Measurements from ENCODE around the gene MYO3B. TPM values are rescaled to one million over a fixed set of nuclear protein-coding genes. Genes with fewer than 3 reads are reported as not detected.

Gene MYO3B
- total RNA-seq, 1 donor from 2014 or later, result 27.3 TPM

DNA sequence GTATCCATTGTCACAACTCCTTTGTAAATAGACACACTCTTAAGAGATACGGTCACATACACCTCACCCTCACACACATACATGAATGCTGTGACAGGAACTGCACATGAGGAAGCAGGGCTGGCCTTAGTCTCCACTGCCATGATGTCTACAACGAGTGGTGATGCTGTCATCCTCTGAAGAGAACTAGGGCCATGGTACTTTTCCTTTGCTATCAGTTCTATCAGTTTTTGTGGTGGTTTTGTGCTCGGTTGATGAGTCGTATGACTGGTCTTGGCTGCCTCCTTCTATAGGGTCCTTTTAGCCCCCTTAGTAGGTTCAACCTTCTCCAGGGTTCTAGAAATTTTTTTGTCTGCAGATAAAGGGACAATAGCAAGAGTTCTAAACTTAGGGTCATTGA lies 66.0 kb downstream of the MYO3B start:
- no peaks in the 10 kb centered on the region for H3F3A ChIP-seq (ENCODE audit: low read depth)
- no peak overlapping the region for H2AFZ ChIP-seq (replicated peaks)
- no peak for DNase-seq (ENCODE audit: low spot score)
- no peaks in the 10 kb centered on the region for H3K36me3 ChIP-seq
- no peaks in the 10 kb centered on the region for H3K9me3 ChIP-seq (ENCODE audit: low read depth)
- no peak overlapping the region for H3K4me3 ChIP-seq
- TF ChIP-seq EZH2phosphoT487 (IDR thresholded peaks at IDR 0.05), result no peak
- no peaks in the 10 kb centered on the region for H4K20me1 ChIP-seq (ENCODE audit: low read depth)
- no peak overlapping the region for H3K9ac ChIP-seq
- Mint-ChIP-seq H3K4me1 (peaks cover 13% of the 10 kb centered on the region), H3K36me3 (no peaks in the 10 kb centered on the region), H3K27me3 (ENCODE audit: insufficient read depth, low read depth) (peaks cover 4% of the 10 kb centered on the region), H3K9me3 (no peaks in the 10 kb centered on the region), H3K4me3 (no peak overlapping the region), H3K27ac (no peak overlapping the region)
- no peaks in the 10 kb centered on the region for H3K27me3 ChIP-seq
- no peak overlapping the region for H3K27ac ChIP-seq
- peaks cover 8% of the 10 kb centered on the region for H3K4me1 ChIP-seq
- no peak overlapping the region for H3K4me2 ChIP-seq
- no peaks in the 10 kb centered on the region for H3K79me2 ChIP-seq (ENCODE audit: low read depth)

GRCh38 chr2:170244555-170244954 lies 66.6 kb downstream of the MYO3B start:
- no peaks in the 10 kb centered on the region for H3K79me2 ChIP-seq (ENCODE audit: low read depth)
- H3K4me1 ChIP-seq, result peaks cover 8% of the 10 kb centered on the region
- no peaks in the 10 kb centered on the region for H3K36me3 Mint-ChIP-seq
- H3K27ac Mint-ChIP-seq, result no peak overlapping the region
- H3K4me2 ChIP-seq, result no peak overlapping the region
- TF ChIP-seq EZH2phosphoT487 (IDR thresholded peaks at IDR 0.05) (no peak), EZH2 (IDR thresholded peaks at IDR 0.05) (no peak)
- TF ChIP-seq, protein P1, sequence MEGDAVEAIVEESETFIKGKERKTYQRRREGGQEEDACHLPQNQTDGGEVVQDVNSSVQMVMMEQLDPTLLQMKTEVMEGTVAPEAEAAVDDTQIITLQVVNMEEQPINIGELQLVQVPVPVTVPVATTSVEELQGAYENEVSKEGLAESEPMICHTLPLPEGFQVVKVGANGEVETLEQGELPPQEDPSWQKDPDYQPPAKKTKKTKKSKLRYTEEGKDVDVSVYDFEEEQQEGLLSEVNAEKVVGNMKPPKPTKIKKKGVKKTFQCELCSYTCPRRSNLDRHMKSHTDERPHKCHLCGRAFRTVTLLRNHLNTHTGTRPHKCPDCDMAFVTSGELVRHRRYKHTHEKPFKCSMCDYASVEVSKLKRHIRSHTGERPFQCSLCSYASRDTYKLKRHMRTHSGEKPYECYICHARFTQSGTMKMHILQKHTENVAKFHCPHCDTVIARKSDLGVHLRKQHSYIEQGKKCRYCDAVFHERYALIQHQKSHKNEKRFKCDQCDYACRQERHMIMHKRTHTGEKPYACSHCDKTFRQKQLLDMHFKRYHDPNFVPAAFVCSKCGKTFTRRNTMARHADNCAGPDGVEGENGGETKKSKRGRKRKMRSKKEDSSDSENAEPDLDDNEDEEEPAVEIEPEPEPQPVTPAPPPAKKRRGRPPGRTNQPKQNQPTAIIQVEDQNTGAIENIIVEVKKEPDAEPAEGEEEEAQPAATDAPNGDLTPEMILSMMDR (IDR thresholded peaks at IDR 0.05), result no peak
- H3K27me3 ChIP-seq, result no peaks in the 10 kb centered on the region
- H3K36me3 ChIP-seq, result no peaks in the 10 kb centered on the region
- H3K27me3 Mint-ChIP-seq (ENCODE audit: insufficient read depth, low read depth), result peaks cover 4% of the 10 kb centered on the region
- peaks cover 11% of the 10 kb centered on the region for H3K4me1 Mint-ChIP-seq
- no peaks in the 10 kb centered on the region for H3K9me3 ChIP-seq (ENCODE audit: low read depth)
- H3K9ac ChIP-seq, result no peak overlapping the region
- no peak for DNase-seq (ENCODE audit: low spot score)
- H3K4me3 ChIP-seq, result no peak overlapping the region
- H2AFZ ChIP-seq (replicated peaks), result no peak overlapping the region
- H4K20me1 ChIP-seq (ENCODE audit: low read depth), result no peaks in the 10 kb centered on the region
- H3F3A ChIP-seq (ENCODE audit: low read depth), result no peaks in the 10 kb centered on the region
- H3K4me3 Mint-ChIP-seq, result no peak overlapping the region
- H3K27ac ChIP-seq, result no peak overlapping the region
- no peaks in the 10 kb centered on the region for H3K9me3 Mint-ChIP-seq

GRCh38 chr2:170245312-170245711 lies 67.4 kb downstream of the MYO3B start:
- Histone ChIP-seq H4K20me1 (ENCODE audit: low read depth) (no peaks in the 10 kb centered on the region), H3K79me2 (ENCODE audit: low read depth) (no peaks in the 10 kb centered on the region), H3F3A (ENCODE audit: low read depth) (no peaks in the 10 kb centered on the region), H3K4me3 (no peak overlapping the region), H3K27ac (no peak overlapping the region), H3K36me3 (no peaks in the 10 kb centered on the region), H3K27me3 (no peaks in the 10 kb centered on the region), H2AFZ (replicated peaks) (no peak overlapping the region), H3K9ac (no peak overlapping the region), H3K4me2 (no peak overlapping the region), H3K4me1 (peaks cover 8% of the 10 kb centered on the region), H3K9me3 (ENCODE audit: low read depth) (no peaks in the 10 kb centered on the region)
- peaks cover 4% of the 10 kb centered on the region for H3K27me3 Mint-ChIP-seq (ENCODE audit: insufficient read depth, low read depth)
- H3K4me1 Mint-ChIP-seq, result peaks cover 7% of the 10 kb centered on the region
- no peak overlapping the region for H3K27ac Mint-ChIP-seq
- peaks cover 2% of the 10 kb centered on the region for H3K9me3 Mint-ChIP-seq
- no peak for DNase-seq (ENCODE audit: low spot score)
- TF ChIP-seq, protein P1 (IDR thresholded peaks at IDR 0.05), result no peak
- TF ChIP-seq EZH2 (IDR thresholded peaks at IDR 0.05) (no peak), EZH2phosphoT487 (IDR thresholded peaks at IDR 0.05) (no peak)
- H3K36me3 Mint-ChIP-seq, result no peaks in the 10 kb centered on the region
- no peak overlapping the region for H3K4me3 Mint-ChIP-seq

DNA sequence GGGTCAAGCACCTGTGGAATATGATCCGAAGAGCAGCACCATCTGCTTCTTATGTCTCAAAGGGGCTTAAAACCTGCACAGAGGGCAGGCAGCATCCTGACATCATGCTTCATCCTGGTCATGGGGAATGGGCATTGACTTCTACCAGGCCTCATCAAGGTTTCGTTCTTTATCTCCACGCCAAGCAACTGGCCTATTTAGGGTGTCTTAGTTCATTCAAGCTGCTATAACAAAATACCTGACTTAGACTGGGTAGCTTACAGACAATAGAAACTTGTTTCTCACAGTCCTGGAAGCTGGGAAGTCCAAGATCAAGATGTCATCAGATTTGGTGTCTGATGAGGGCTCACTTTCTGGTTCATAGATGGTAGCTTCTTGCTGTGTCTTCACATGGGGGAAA lies 69.4 kb downstream of the MYO3B start:
- no peaks in the 10 kb centered on the region for H3K36me3 Mint-ChIP-seq
- TF ChIP-seq EZH2 (IDR thresholded peaks at IDR 0.05), result no peak
- TF ChIP-seq, protein P1 (IDR thresholded peaks at IDR 0.05), result no peak

More for the DNA sequence above, 69.4 kb downstream of the MYO3B start:
- Histone ChIP-seq H4K20me1 (ENCODE audit: low read depth) (no peaks in the 10 kb centered on the region), H3K9ac (no peak overlapping the region), H3K9me3 (ENCODE audit: low read depth) (no peaks in the 10 kb centered on the region), H3K36me3 (no peaks in the 10 kb centered on the region), H3K27ac (no peak overlapping the region), H3K4me2 (no peak overlapping the region), H3F3A (ENCODE audit: low read depth) (no peaks in the 10 kb centered on the region), H3K27me3 (no peaks in the 10 kb centered on the region), H3K79me2 (ENCODE audit: low read depth) (no peaks in the 10 kb centered on the region), H3K4me1 (peaks cover under 1% of the 10 kb centered on the region), H3K4me3 (no peak overlapping the region), H2AFZ (replicated peaks) (no peak overlapping the region)
- Mint-ChIP-seq H3K27ac (no peak overlapping the region), H3K27me3 (ENCODE audit: insufficient read depth, low read depth) (peaks cover 2% of the 10 kb centered on the region), H3K4me3 (no peak overlapping the region), H3K4me1 (no peaks in the 10 kb centered on the region), H3K9me3 (peaks cover 2% of the 10 kb centered on the region)
- no peak for DNase-seq (ENCODE audit: low spot score)
